H1 (cell line): ENCODE results near the gene FBXO39. TPM values are rescaled to one million over a fixed set of nuclear protein-coding genes. Genes with fewer than 3 reads are reported as not detected.

Experiments used
- EZH2 ChIP-seq: fragments of 200-600 bp; sonication (generic); IDR thresholded peaks from 2 replicates; pipeline ENCODE4 v1.7.1; 2012; ENCODE audit warnings: low read depth, mild to moderate bottlenecking, moderate library complexity, low read length, inconsistent platforms; ENCODE audit not compliant: severe bottlenecking
- polyA plus RNA-seq, 7 experiments: library from polyadenylated mRNA; depleted of rRNA in 3 of 7; stranded (reverse) in 5 of 7; unstranded in 2 of 7; fragments of >200 nt in 5 of 7; fragments of 200-250 nt in 2 of 7; gene quantifications; 1 replicate in 5 of 7; 2 replicates in 1 of 7; 4 replicates in 1 of 7; pipeline versions ENCODE4 v1.2.1 to v1.2.3, GENCODE V29; 2011 to 2013; ENCODE audit warnings: missing spikeins in 2 of 7, mixed read lengths in 2 of 7
- total RNA-seq: library from RNA; stranded (reverse); fragmentation: NEBNext Ultra II Directional; extraction: Animal tissue kit (Norgen Biotek cat#: 25700); gene quantifications from 2 replicates; pipeline ENCODE4 v1.2.1, GENCODE V29; 2021

Gene FBXO39
- total and polyA plus RNA-seq, 2 of the 8 experiments (the other 6 are each of a cell fraction or from before 2014, with no cell fraction given) = 0.12 to 0.22 TPM

- no peak for TF ChIP-seq EZH2
Observed at GRCh38 chr17:6768447-6768846, 7.6 kb upstream of the FBXO39 start (continued).
